IMR-90 (cell line): ENCODE data around the gene COL8A1. TPM values are rescaled to one million over a fixed set of nuclear protein-coding genes. Genes with fewer than 3 reads are reported as not detected.

Source experiments
- ATAC-seq: fragments of 200-7000 bp; cut with Tn5 transposase; 2 replicates; pipeline ENCODE4 v1.9.1; 2020; ENCODE audit warnings: low read depth, mild to moderate bottlenecking, moderate library complexity
- BruUV-seq: library from RNA; stranded (reverse); fragments of 400-500 nt; replicated peaks from 2 replicates; lab custom pipeline; 2021; lab: Mats Ljungman, UMichigan
- CTCF ChIA-PET: fragments of 300-600 bp; formaldehyde crosslinking; extraction: SDS; loops from one replicate; lab custom pipeline; 2021; ENCODE audit warnings: antibody characterized with exemption; lab: Yijun Ruan, JAX
- POLR2A ChIA-PET: fragments of 300-600 bp; sonication (Branson Sonifier 250); formaldehyde crosslinking; loops from one replicate; lab custom pipeline; 2022; ENCODE audit warnings: antibody characterized with exemption; ENCODE audit not compliant: unreplicated experiment; lab: Charles Lee
- DNase-seq: peaks from one replicate; pipeline ENCODE4 v3.0.0; 2013
- H2AFZ ChIP-seq: replicated peaks from 2 replicates; pipeline ENCODE3; 2013; ENCODE audit warnings: low read length, mild to moderate bottlenecking; ENCODE audit not compliant: poor library complexity
- H2AK5ac ChIP-seq: 2 replicates; pipeline ENCODE4 v1.6.1; 2013; ENCODE audit warnings: low read depth, low read length, inconsistent platforms
- H2AK9ac ChIP-seq: replicated peaks from 2 replicates; pipeline ENCODE3; 2013; ENCODE audit warnings: mild to moderate bottlenecking, low read depth, low read length, moderate library complexity; ENCODE audit not compliant: poor library complexity
- H2BK120ac ChIP-seq: 2 replicates; pipeline ENCODE4 v1.6.1; 2013; ENCODE audit warnings: low read depth, low read length, inconsistent platforms
- H2BK15ac ChIP-seq: 3 replicates; pipeline ENCODE4 v1.6.1; 2013; ENCODE audit warnings: low read depth, low read length, inconsistent platforms
- H2BK20ac ChIP-seq: 2 replicates; pipeline ENCODE4 v1.6.1; 2013; ENCODE audit warnings: low read depth, mild to moderate bottlenecking, inconsistent platforms, low read length, moderate library complexity
- H2BK5ac ChIP-seq: 2 replicates; pipeline ENCODE4 v1.6.1; 2013; ENCODE audit warnings: mild to moderate bottlenecking, low read depth, low read length, inconsistent platforms; ENCODE audit not compliant: poor library complexity, severe bottlenecking
- H3K14ac ChIP-seq: replicated peaks from 2 replicates; pipeline ENCODE4 v1.6.1; 2013; ENCODE audit warnings: low read depth, low read length, inconsistent platforms
- H3K18ac ChIP-seq: 2 replicates; pipeline ENCODE4 v1.6.1; 2013; ENCODE audit warnings: low read depth, low read length, control low read depth
- H3K23ac ChIP-seq: 2 replicates; pipeline ENCODE4 v1.6.1; 2013; ENCODE audit warnings: low read depth, low read length, inconsistent platforms
- H3K27ac ChIP-seq: 2 replicates; pipeline ENCODE4 v1.5.1; 2013; ENCODE audit warnings: mild to moderate bottlenecking, control low read depth, low read length; ENCODE audit not compliant: insufficient read depth
- H3K27me3 ChIP-seq: 2 replicates; pipeline ENCODE4 v1.6.1; 2013; ENCODE audit warnings: low read length; ENCODE audit not compliant: control insufficient read depth, insufficient read depth
- H3K36me3 ChIP-seq: 2 replicates; pipeline ENCODE4 v1.6.1; 2013; ENCODE audit warnings: low read length, mixed read lengths; ENCODE audit not compliant: control insufficient read depth, insufficient read depth
- H3K4ac ChIP-seq: 2 replicates; pipeline ENCODE4 v1.6.1; 2013; ENCODE audit warnings: low read depth, low read length, inconsistent platforms
- H3K4me1 ChIP-seq: 2 replicates; pipeline ENCODE4 v1.6.1; 2013; ENCODE audit warnings: low read length, mixed read lengths; ENCODE audit not compliant: control insufficient read depth, insufficient read depth
- H3K4me2 ChIP-seq: 2 replicates; pipeline ENCODE4 v1.6.1; 2013; ENCODE audit warnings: low read depth, mild to moderate bottlenecking, control low read depth, low read length, moderate library complexity
- H3K4me3 ChIP-seq: 2 replicates; pipeline ENCODE4 v1.5.1; 2013; ENCODE audit warnings: low read depth, mild to moderate bottlenecking, control low read depth, low read length, moderate library complexity; ENCODE audit not compliant: insufficient read depth
- H3K56ac ChIP-seq: 2 replicates; pipeline ENCODE4 v1.6.1; 2013; ENCODE audit warnings: low read length, inconsistent platforms; ENCODE audit not compliant: insufficient read depth; ENCODE audit errors: extremely low read depth
- H3K79me1 ChIP-seq, 2 experiments: 2 replicates each; pipeline ENCODE4 v1.6.1; 2013; ENCODE audit warnings: low read length in 2 of 2, inconsistent platforms in 1 of 2, low read depth in 1 of 2
- H3K9ac ChIP-seq: 2 replicates; pipeline ENCODE4 v1.6.1; 2013; ENCODE audit warnings: low read depth, low read length, control low read depth
- H3K9me1 ChIP-seq: 2 replicates; pipeline ENCODE4 v1.6.1; 2013; ENCODE audit warnings: low read length, inconsistent platforms; ENCODE audit not compliant: insufficient read depth
- H3K9me3 ChIP-seq: 2 replicates; pipeline ENCODE4 v1.6.1; 2013; ENCODE audit warnings: low read length; ENCODE audit not compliant: control insufficient read depth, insufficient read depth
- H4K20me1 ChIP-seq: 2 replicates; pipeline ENCODE4 v1.6.1; 2013; ENCODE audit warnings: low read length, inconsistent platforms; ENCODE audit not compliant: insufficient read depth
- H4K5ac ChIP-seq: 2 replicates; pipeline ENCODE4 v1.6.1; 2013; ENCODE audit warnings: mild to moderate bottlenecking, low read depth, low read length, control low read depth
- H4K8ac ChIP-seq, 2 experiments: 2 replicates each; pipeline ENCODE4 v1.6.1; 2013; ENCODE audit warnings: low read depth in 2 of 2, low read length in 2 of 2, control low read depth in 1 of 2, inconsistent platforms in 1 of 2
- H4K91ac ChIP-seq: 2 replicates; pipeline ENCODE4 v1.6.1; 2013; ENCODE audit warnings: low read depth, low read length, inconsistent platforms; ENCODE audit not compliant: insufficient read depth
- CEBPB ChIP-seq: IDR thresholded peaks from 2 replicates; pipeline ENCODE4 v1.6.1; 2012; ENCODE audit warnings: low read depth, low read length, improper control_type of control experiment
- FOS ChIP-seq: fragments of 150-350 bp; IDR thresholded peaks from 2 replicates; pipeline ENCODE4 v1.6.1; 2016; ENCODE audit warnings: low read depth, low read length
- NFE2L2 ChIP-seq: fragments of 150-350 bp; IDR thresholded peaks from 2 replicates; pipeline ENCODE4 v1.6.1; 2016; ENCODE audit warnings: low read depth, mild to moderate bottlenecking, low read length
- POLR2A ChIP-seq: IDR thresholded peaks from 2 replicates; pipeline ENCODE4 v1.6.1; 2012; ENCODE audit warnings: mild to moderate bottlenecking, low read depth, low read length
- RFX5 ChIP-seq: IDR thresholded peaks from 2 replicates; pipeline ENCODE4 v1.8.0; 2012; ENCODE audit warnings: low read depth, mild to moderate bottlenecking, low read length, moderate library complexity
- WGBS, 2 experiments: methylation state at CpG; one replicate each; pipeline versions ENCODE4 v1.1.5 to v1.1.7; 2013; ENCODE audit warnings: missing lambda C conversion rate in 2 of 2; ENCODE audit not compliant: insufficient read length in 1 of 2; ENCODE audit errors: extremely low coverage in 2 of 2; 5-methylcytosine and 5-hydroxymethylcytosine counted together
- dilution Hi-C: fragments of 300-500 bp; cut with HindIII; formaldehyde crosslinking; loops from one replicate; pipeline ENCODE4 v1.14.3; 2018; ENCODE audit warnings: low sequenced_read_pairs; ENCODE audit not compliant: unreplicated experiment
- in situ Hi-C: fragments of 300-500 bp; cut with MboI; formaldehyde crosslinking; loops from 3 replicates; pipeline ENCODE4 v1.14.3; 2019; ENCODE audit warnings: low sequenced_read_pairs, inconsistent platforms, mixed read lengths
- intact Hi-C: fragments of 100-400 bp; cut with micrococcal nuclease; formaldehyde crosslinking; loops from 2 replicates; pipeline ENCODE4 v1.10.0; 2022
- polyA plus RNA-seq, 3 experiments: library from polyadenylated mRNA; depleted of rRNA; stranded (reverse); fragments of >200 nt; gene quantifications; 2 replicates each; pipeline ENCODE4 v1.2.3, GENCODE V29; 2012; ENCODE audit warnings: low replicate concordance in 1 of 3
- total RNA-seq: library from RNA; depleted of rRNA; stranded (reverse); fragments of >200 nt; gene quantifications from 2 replicates; pipeline ENCODE4 v1.2.3, GENCODE V29; 2012

Gene COL8A1
- total and polyA plus RNA-seq, 2 of the 4 experiments (the other 2 are of a cell fraction): 119 to 151 TPM

DNA sequence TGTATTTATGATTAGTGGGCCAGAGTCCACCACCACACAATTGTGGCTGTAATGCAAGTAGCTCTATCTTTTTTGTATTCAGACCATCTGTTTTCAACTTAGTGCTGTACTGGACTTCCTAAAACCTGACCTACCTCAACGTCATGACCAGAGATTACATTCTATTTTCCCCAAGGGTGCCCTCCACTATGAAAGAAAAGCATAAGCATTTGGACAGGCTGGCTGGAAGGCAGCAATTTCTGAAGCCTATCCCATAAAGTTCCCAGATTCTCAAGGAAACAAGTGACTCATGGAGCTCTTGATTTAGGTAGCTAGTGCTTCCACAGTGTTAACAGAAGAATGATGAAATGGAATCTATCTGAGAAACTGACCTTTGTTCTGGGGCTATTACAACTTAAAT, 75.8 kb downstream of the COL8A1 start:
- no peak overlapping the region for H3K4me2 ChIP-seq
- DNase-seq (peak; percentile 73), ATAC-seq (peak; percentile 72; the same call in 1 of the 2 replicates)
- H3K56ac ChIP-seq: no peak overlapping the region
- no peak overlapping the region for H2AFZ ChIP-seq
- CTCF ChIA-PET: no interaction called here
- H3K14ac ChIP-seq: no peak overlapping the region
- intact Hi-C loops (no loop called here), in situ Hi-C loops (no loop called here), dilution Hi-C loops (no loop called here)
- WGBS, 2 experiments: no CpG with 5 or more reads among the region's 1 CpG
- H3K18ac ChIP-seq: no peak overlapping the region
- no peak overlapping the region for H4K91ac ChIP-seq
- H3K36me3 ChIP-seq: no peaks in the 10 kb centered on the region; the same call in 1 of the 2 replicates
- no peak overlapping the region for H2AK5ac ChIP-seq
- no peak overlapping the region for H4K8ac ChIP-seq
- no peak overlapping the region for H4K5ac ChIP-seq
- POLR2A ChIA-PET: no interaction called here
- H2AK9ac ChIP-seq: no peak overlapping the region
- no peak overlapping the region for H2BK5ac ChIP-seq
- H2BK20ac ChIP-seq: no peak overlapping the region
- no peaks in the 10 kb centered on the region for H3K9me3 ChIP-seq
- no peak overlapping the region for H3K27ac ChIP-seq
- H4K20me1 ChIP-seq: no peaks in the 10 kb centered on the region
- no peak overlapping the region for H2BK15ac ChIP-seq
- BruUV-seq: no TSS peak
- H2BK120ac ChIP-seq: no peak overlapping the region
- H3K4me1 ChIP-seq: no peaks in the 10 kb centered on the region; the same call in 1 of the 2 replicates
- H3K9ac ChIP-seq: no peak overlapping the region
- no peaks in the 10 kb centered on the region for H3K9me1 ChIP-seq
- no peak overlapping the region for H3K4ac ChIP-seq
- no peak overlapping the region for H3K4me3 ChIP-seq
- H3K79me1 ChIP-seq: no peaks in the 10 kb centered on the region
- TF ChIP-seq POLR2A (no peak), FOS (no peak), NFE2L2 (no peak), CEBPB (no peak), RFX5 (peak; percentile 61; the same call in 1 of the 2 replicates)
- H3K23ac ChIP-seq: no peak overlapping the region
- no peaks in the 10 kb centered on the region for H3K27me3 ChIP-seq
